OCI-LY3 (cell line): ENCODE results near the gene CCL7.

Experiments used
- CTCF ChIP-seq: fragments of 200-600, 300-600 bp; sonication (generic); IDR thresholded peaks from 2 replicates; pipeline ENCODE4 v1.5.1; 2014; ENCODE audit warnings: antibody characterized with exemption, low read length, low read depth
- EZH2phosphoT487 ChIP-seq: fragments of 200-600 bp; shearing (Covaris generic); IDR thresholded peaks from 2 replicates; pipeline ENCODE4 v1.6.1; 2018; ENCODE audit warnings: antibody characterized with exemption, mixed run types, low read depth

- TF ChIP-seq CTCF = no peak
- no peak for TF ChIP-seq EZH2phosphoT487
Observed at GRCh38 chr17:34275881-34276280, 5.9 kb downstream of the CCL7 start.
